Astrocyte of the spinal cord (primary cell): ENCODE data around the gene WWOX.

Source experiments
- DNase-seq: peaks from one replicate; pipeline ENCODE4 v3.0.0; 2011; ENCODE audit warnings: low read depth, low spot score
- H3K4me3 ChIP-seq: 2 replicates; pipeline ENCODE4 v1.5.1; 2011; ENCODE audit warnings: low read depth, mild to moderate bottlenecking, low read length, moderate library complexity
- in situ Hi-C: cut with HindIII; loops from 2 replicates; pipeline ENCODE4 v1.10.0; 2017; ENCODE audit warnings: low sequenced_read_pairs
- TF ChIP-seq, protein P1 (sequence below): IDR thresholded peaks from 2 replicates; pipeline ENCODE4 v1.5.1; 2012; ENCODE audit warnings: low read depth, mild to moderate bottlenecking, low read length, inconsistent platforms

Gene WWOX

GRCh38 chr16:78584213-78584860 lies 484.9 kb downstream of the WWOX start:
- TF ChIP-seq, protein P1, sequence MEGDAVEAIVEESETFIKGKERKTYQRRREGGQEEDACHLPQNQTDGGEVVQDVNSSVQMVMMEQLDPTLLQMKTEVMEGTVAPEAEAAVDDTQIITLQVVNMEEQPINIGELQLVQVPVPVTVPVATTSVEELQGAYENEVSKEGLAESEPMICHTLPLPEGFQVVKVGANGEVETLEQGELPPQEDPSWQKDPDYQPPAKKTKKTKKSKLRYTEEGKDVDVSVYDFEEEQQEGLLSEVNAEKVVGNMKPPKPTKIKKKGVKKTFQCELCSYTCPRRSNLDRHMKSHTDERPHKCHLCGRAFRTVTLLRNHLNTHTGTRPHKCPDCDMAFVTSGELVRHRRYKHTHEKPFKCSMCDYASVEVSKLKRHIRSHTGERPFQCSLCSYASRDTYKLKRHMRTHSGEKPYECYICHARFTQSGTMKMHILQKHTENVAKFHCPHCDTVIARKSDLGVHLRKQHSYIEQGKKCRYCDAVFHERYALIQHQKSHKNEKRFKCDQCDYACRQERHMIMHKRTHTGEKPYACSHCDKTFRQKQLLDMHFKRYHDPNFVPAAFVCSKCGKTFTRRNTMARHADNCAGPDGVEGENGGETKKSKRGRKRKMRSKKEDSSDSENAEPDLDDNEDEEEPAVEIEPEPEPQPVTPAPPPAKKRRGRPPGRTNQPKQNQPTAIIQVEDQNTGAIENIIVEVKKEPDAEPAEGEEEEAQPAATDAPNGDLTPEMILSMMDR, result no peak
- H3K4me3 ChIP-seq, result no peak overlapping the region
- in situ Hi-C loops, result no loop called here
- no peak for DNase-seq

DNA sequence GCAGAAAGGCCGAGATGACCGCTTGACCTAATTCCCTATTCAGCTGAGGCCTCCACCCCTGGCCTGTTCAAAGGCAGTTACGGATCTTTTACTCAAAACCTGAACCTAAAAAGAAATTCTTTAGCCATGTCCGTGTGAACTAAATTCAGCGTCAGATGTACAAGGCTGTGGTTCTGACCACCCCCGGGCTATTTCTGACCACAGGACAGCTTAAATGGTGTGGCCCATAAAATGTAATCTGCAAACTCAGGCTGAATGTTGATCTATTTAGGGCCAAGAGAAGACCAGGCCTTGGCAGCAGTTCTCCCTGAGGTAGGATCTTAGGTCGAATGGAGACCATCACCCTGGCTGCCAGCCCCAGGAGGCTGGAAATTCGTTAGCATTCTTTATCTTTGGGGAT lies 485.5 kb downstream of the WWOX start:
- H3K4me3 ChIP-seq, result no peak overlapping the region
- TF ChIP-seq, protein P1, result no peak
- DNase-seq, result no peak
- in situ Hi-C loops, result no loop called here

DNA sequence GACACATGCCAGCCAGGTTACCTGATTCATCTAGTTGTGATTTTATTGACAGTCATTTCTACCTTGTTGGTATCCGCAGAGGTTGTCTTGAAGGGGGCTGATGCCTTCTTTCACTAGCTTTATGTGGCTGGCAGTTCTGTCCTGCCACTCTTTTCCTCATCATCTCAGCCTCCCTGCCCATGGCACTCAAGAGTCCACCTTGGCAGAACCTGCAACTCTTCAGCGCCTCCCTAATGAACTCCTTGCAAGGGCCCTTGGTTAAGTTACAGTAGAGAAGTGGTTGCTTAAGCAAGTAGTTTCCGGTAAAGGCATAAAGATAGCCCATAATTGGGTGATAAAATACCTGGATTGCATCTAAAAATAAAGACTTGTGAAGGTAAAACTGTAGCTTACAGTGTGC lies 489.9 kb downstream of the WWOX start:
- TF ChIP-seq, protein P1, result no peak
- in situ Hi-C loops, result no loop called here
- DNase-seq, result no peak
- no peak overlapping the region for H3K4me3 ChIP-seq

DNA sequence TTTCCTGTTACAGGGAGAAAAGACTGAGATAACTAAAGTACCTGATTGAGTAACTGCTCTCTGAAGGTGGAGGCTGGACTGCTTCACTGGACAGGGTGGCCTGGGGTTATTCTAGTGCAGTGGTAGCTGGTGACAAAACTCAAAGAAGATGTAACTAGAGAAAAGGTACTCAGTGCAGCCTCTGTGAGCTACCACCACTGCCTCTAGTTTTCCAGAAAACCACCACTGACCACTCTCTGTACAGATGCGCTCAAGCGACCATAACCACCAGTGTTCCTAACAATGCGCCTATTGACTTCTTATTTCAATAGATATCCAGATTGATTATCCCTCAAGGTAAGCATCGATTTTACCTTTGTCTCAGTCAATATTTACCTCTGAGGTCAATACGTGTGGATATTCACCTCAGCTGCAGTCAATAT lies 492.2 kb downstream of the WWOX start:
- DNase-seq, result no peak
- TF ChIP-seq, protein P1, result no peak
- in situ Hi-C loops, result no loop called here
- no peak overlapping the region for H3K4me3 ChIP-seq

- no peak for DNase-seq
- in situ Hi-C loops, result no loop called here
- TF ChIP-seq, protein P1, result no peak
- H3K4me3 ChIP-seq, result no peak overlapping the region
These were observed 492.7 kb downstream of the WWOX start for GRCh38 chr16:78592111-78592510.

GRCh38 chr16:78593352-78593751 lies 493.9 kb downstream of the WWOX start:
- TF ChIP-seq, protein P1, result no peak
- DNase-seq, result no peak
- in situ Hi-C loops, result no loop called here
- H3K4me3 ChIP-seq, result no peak overlapping the region
